IMR-90 (cell line): ENCODE data around the gene PCBP3. TPM values are rescaled to one million over a fixed set of nuclear protein-coding genes. Genes with fewer than 3 reads are reported as not detected.

Source experiments
- ATAC-seq: fragments of 200-7000 bp; cut with Tn5 transposase; 2 replicates; pipeline ENCODE4 v1.9.1; 2020; ENCODE audit warnings: low read depth, mild to moderate bottlenecking, moderate library complexity
- BruUV-seq: library from RNA; stranded (reverse); fragments of 400-500 nt; replicated peaks from 2 replicates; lab custom pipeline; 2021; lab: Mats Ljungman, UMichigan
- CTCF ChIA-PET: fragments of 300-600 bp; formaldehyde crosslinking; extraction: SDS; loops from one replicate; lab custom pipeline; 2021; ENCODE audit warnings: antibody characterized with exemption; lab: Yijun Ruan, JAX
- POLR2A ChIA-PET: fragments of 300-600 bp; sonication (Branson Sonifier 250); formaldehyde crosslinking; loops from one replicate; lab custom pipeline; 2022; ENCODE audit warnings: antibody characterized with exemption; ENCODE audit not compliant: unreplicated experiment; lab: Charles Lee
- DNase-seq: peaks from one replicate; pipeline ENCODE4 v3.0.0; 2013
- H2AFZ ChIP-seq: replicated peaks from 2 replicates; pipeline ENCODE3; 2013; ENCODE audit warnings: low read length, mild to moderate bottlenecking; ENCODE audit not compliant: poor library complexity
- H2AK5ac ChIP-seq: 2 replicates; pipeline ENCODE4 v1.6.1; 2013; ENCODE audit warnings: low read depth, low read length, inconsistent platforms
- H2AK9ac ChIP-seq: replicated peaks from 2 replicates; pipeline ENCODE3; 2013; ENCODE audit warnings: mild to moderate bottlenecking, low read depth, low read length, moderate library complexity; ENCODE audit not compliant: poor library complexity
- H2BK120ac ChIP-seq: 2 replicates; pipeline ENCODE4 v1.6.1; 2013; ENCODE audit warnings: low read depth, low read length, inconsistent platforms
- H2BK15ac ChIP-seq: 3 replicates; pipeline ENCODE4 v1.6.1; 2013; ENCODE audit warnings: low read depth, low read length, inconsistent platforms
- H2BK20ac ChIP-seq: 2 replicates; pipeline ENCODE4 v1.6.1; 2013; ENCODE audit warnings: low read depth, mild to moderate bottlenecking, inconsistent platforms, low read length, moderate library complexity
- H2BK5ac ChIP-seq: 2 replicates; pipeline ENCODE4 v1.6.1; 2013; ENCODE audit warnings: mild to moderate bottlenecking, low read depth, low read length, inconsistent platforms; ENCODE audit not compliant: poor library complexity, severe bottlenecking
- H3K14ac ChIP-seq: replicated peaks from 2 replicates; pipeline ENCODE4 v1.6.1; 2013; ENCODE audit warnings: low read depth, low read length, inconsistent platforms
- H3K18ac ChIP-seq: 2 replicates; pipeline ENCODE4 v1.6.1; 2013; ENCODE audit warnings: low read depth, low read length, control low read depth
- H3K23ac ChIP-seq: 2 replicates; pipeline ENCODE4 v1.6.1; 2013; ENCODE audit warnings: low read depth, low read length, inconsistent platforms
- H3K27ac ChIP-seq: 2 replicates; pipeline ENCODE4 v1.5.1; 2013; ENCODE audit warnings: mild to moderate bottlenecking, control low read depth, low read length; ENCODE audit not compliant: insufficient read depth
- H3K27me3 ChIP-seq: 2 replicates; pipeline ENCODE4 v1.6.1; 2013; ENCODE audit warnings: low read length; ENCODE audit not compliant: control insufficient read depth, insufficient read depth
- H3K36me3 ChIP-seq: 2 replicates; pipeline ENCODE4 v1.6.1; 2013; ENCODE audit warnings: low read length, mixed read lengths; ENCODE audit not compliant: control insufficient read depth, insufficient read depth
- H3K4ac ChIP-seq: 2 replicates; pipeline ENCODE4 v1.6.1; 2013; ENCODE audit warnings: low read depth, low read length, inconsistent platforms
- H3K4me1 ChIP-seq: 2 replicates; pipeline ENCODE4 v1.6.1; 2013; ENCODE audit warnings: low read length, mixed read lengths; ENCODE audit not compliant: control insufficient read depth, insufficient read depth
- H3K4me2 ChIP-seq: 2 replicates; pipeline ENCODE4 v1.6.1; 2013; ENCODE audit warnings: low read depth, mild to moderate bottlenecking, control low read depth, low read length, moderate library complexity
- H3K4me3 ChIP-seq: 2 replicates; pipeline ENCODE4 v1.5.1; 2013; ENCODE audit warnings: low read depth, mild to moderate bottlenecking, control low read depth, low read length, moderate library complexity; ENCODE audit not compliant: insufficient read depth
- H3K56ac ChIP-seq: 2 replicates; pipeline ENCODE4 v1.6.1; 2013; ENCODE audit warnings: low read length, inconsistent platforms; ENCODE audit not compliant: insufficient read depth; ENCODE audit errors: extremely low read depth
- H3K79me1 ChIP-seq, 2 experiments: 2 replicates each; pipeline ENCODE4 v1.6.1; 2013; ENCODE audit warnings: low read length in 2 of 2, inconsistent platforms in 1 of 2, low read depth in 1 of 2
- H3K9ac ChIP-seq: 2 replicates; pipeline ENCODE4 v1.6.1; 2013; ENCODE audit warnings: low read depth, low read length, control low read depth
- H3K9me1 ChIP-seq: 2 replicates; pipeline ENCODE4 v1.6.1; 2013; ENCODE audit warnings: low read length, inconsistent platforms; ENCODE audit not compliant: insufficient read depth
- H3K9me3 ChIP-seq: 2 replicates; pipeline ENCODE4 v1.6.1; 2013; ENCODE audit warnings: low read length; ENCODE audit not compliant: control insufficient read depth, insufficient read depth
- H4K20me1 ChIP-seq: 2 replicates; pipeline ENCODE4 v1.6.1; 2013; ENCODE audit warnings: low read length, inconsistent platforms; ENCODE audit not compliant: insufficient read depth
- H4K5ac ChIP-seq: 2 replicates; pipeline ENCODE4 v1.6.1; 2013; ENCODE audit warnings: mild to moderate bottlenecking, low read depth, low read length, control low read depth
- H4K8ac ChIP-seq, 2 experiments: 2 replicates each; pipeline ENCODE4 v1.6.1; 2013; ENCODE audit warnings: low read depth in 2 of 2, low read length in 2 of 2, control low read depth in 1 of 2, inconsistent platforms in 1 of 2
- H4K91ac ChIP-seq: 2 replicates; pipeline ENCODE4 v1.6.1; 2013; ENCODE audit warnings: low read depth, low read length, inconsistent platforms; ENCODE audit not compliant: insufficient read depth
- CEBPB ChIP-seq: IDR thresholded peaks from 2 replicates; pipeline ENCODE4 v1.6.1; 2012; ENCODE audit warnings: low read depth, low read length, improper control_type of control experiment
- FOS ChIP-seq: fragments of 150-350 bp; IDR thresholded peaks from 2 replicates; pipeline ENCODE4 v1.6.1; 2016; ENCODE audit warnings: low read depth, low read length
- MAFK ChIP-seq: IDR thresholded peaks from 2 replicates; pipeline ENCODE4 v1.6.1; 2012; ENCODE audit warnings: low read depth, low read length, improper control_type of control experiment
- MAZ ChIP-seq: IDR thresholded peaks from 2 replicates; pipeline ENCODE4 v1.6.1; 2012; ENCODE audit warnings: low read depth, mild to moderate bottlenecking, low read length, improper control_type of control experiment, moderate library complexity, borderline replicate concordance
- RAD21 ChIP-seq: IDR thresholded peaks from 2 replicates; pipeline ENCODE4 v1.6.1; 2012; ENCODE audit warnings: low read length, improper control_type of control experiment
- RCOR1 ChIP-seq: IDR thresholded peaks from 2 replicates; pipeline ENCODE4 v1.6.1; 2012; ENCODE audit warnings: mild to moderate bottlenecking, low read length, improper control_type of control experiment; ENCODE audit not compliant: insufficient replicate concordance
- SMC3 ChIP-seq: fragments of 150-350 bp; IDR thresholded peaks from 2 replicates; pipeline ENCODE4 v1.6.1; 2016; ENCODE audit warnings: low read depth, mild to moderate bottlenecking, antibody characterized with exemption, low read length, moderate library complexity
- WGBS, 2 experiments: methylation state at CpG; one replicate each; pipeline versions ENCODE4 v1.1.5 to v1.1.7; 2013; ENCODE audit warnings: missing lambda C conversion rate in 2 of 2; ENCODE audit not compliant: insufficient read length in 1 of 2; ENCODE audit errors: extremely low coverage in 2 of 2; 5-methylcytosine and 5-hydroxymethylcytosine counted together
- dilution Hi-C: fragments of 300-500 bp; cut with HindIII; formaldehyde crosslinking; loops from one replicate; pipeline ENCODE4 v1.14.3; 2018; ENCODE audit warnings: low sequenced_read_pairs; ENCODE audit not compliant: unreplicated experiment
- in situ Hi-C: fragments of 300-500 bp; cut with MboI; formaldehyde crosslinking; loops from 3 replicates; pipeline ENCODE4 v1.14.3; 2019; ENCODE audit warnings: low sequenced_read_pairs, inconsistent platforms, mixed read lengths
- intact Hi-C: fragments of 100-400 bp; cut with micrococcal nuclease; formaldehyde crosslinking; loops from 2 replicates; pipeline ENCODE4 v1.10.0; 2022
- polyA plus RNA-seq, 3 experiments: library from polyadenylated mRNA; depleted of rRNA; stranded (reverse); fragments of >200 nt; gene quantifications; 2 replicates each; pipeline ENCODE4 v1.2.3, GENCODE V29; 2012; ENCODE audit warnings: low replicate concordance in 1 of 3
- total RNA-seq: library from RNA; depleted of rRNA; stranded (reverse); fragments of >200 nt; gene quantifications from 2 replicates; pipeline ENCODE4 v1.2.3, GENCODE V29; 2012
- TF ChIP-seq, protein P1 (sequence below): fragments of 150-350 bp; IDR thresholded peaks from 2 replicates; pipeline ENCODE4 v1.6.1; 2016; ENCODE audit warnings: low read depth, mild to moderate bottlenecking, low read length, moderate library complexity, borderline replicate concordance
- TF ChIP-seq, protein P2 (sequence below): conservative IDR thresholded peaks from 2 replicates; pipeline ENCODE4 v1.5.1; 2012; ENCODE audit warnings: mild to moderate bottlenecking, low read depth, low read length, improper control_type of control experiment

Gene PCBP3
- total and polyA plus RNA-seq, 2 of the 4 experiments (the other 2 are of a cell fraction), result 2.9 to 3.9 TPM

DNA sequence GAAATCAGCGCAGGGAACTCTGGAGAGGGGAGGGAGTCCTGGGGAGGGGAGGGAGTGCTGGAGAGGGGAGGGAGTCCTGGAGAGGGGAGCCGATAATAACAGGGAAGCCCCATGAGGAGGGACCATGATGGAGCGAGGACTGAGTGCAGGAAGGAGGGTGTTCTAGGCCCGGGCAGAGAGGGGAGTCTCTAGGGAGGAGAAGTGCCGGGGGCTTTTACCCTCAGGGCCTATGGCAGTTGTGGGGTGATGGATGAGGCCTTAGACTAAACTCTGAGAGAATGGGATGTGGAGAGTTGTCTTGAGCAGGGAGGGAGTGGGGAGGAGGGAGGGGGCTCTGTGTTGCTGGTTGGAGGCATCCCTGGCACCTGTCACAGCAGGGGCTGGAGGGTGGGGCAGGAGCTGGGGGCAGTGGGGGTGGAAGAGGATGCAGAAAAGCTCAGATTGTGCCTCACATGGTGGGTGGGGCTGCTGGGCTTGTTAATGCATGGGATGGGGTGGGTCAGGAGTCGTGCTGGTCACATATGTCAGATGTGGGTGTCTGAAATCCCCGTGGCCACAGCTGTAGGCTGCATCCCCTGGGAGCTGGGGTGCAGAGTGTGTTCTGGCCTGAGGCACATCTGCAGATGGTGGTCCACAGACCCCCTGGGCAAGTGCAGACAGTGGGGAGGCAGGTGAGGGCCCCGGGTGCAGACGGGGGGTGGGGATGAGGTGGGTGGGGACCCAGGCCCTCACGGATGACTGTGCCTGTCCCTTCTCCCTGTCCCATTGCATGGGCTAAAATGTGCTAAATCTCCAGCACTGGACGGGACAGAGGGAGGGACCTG is 249.6 kb downstream of the PCBP3 start:
- Histone ChIP-seq H3K14ac (no peak overlapping the region), H3K56ac (no peak overlapping the region), H3K27me3 (peaks cover 21% of the 10 kb centered on the region; the same call in 1 of the 2 replicates), H3K9ac (no peak overlapping the region), H4K8ac (no peak overlapping the region), H3K9me3 (peaks cover 2% of the 10 kb centered on the region; the same call in 1 of the 2 replicates), H3K4me2 (no peak overlapping the region), H2BK120ac (no peak overlapping the region), H2BK15ac (no peak overlapping the region), H3K9me1 (peaks cover 4% of the 10 kb centered on the region; the same call in 1 of the 2 replicates), H3K79me1 (no peaks in the 10 kb centered on the region), H3K4me1 (peaks cover 9% of the 10 kb centered on the region; the same call in 1 of the 2 replicates), H3K27ac (no peak overlapping the region), H4K5ac (no peak overlapping the region), H4K91ac (no peak overlapping the region), H3K36me3 (no peaks in the 10 kb centered on the region), H2AK9ac (no peak overlapping the region), H4K20me1 (peaks cover 3% of the 10 kb centered on the region; the same call in 1 of the 2 replicates), H3K4ac (no peak overlapping the region), H2BK5ac (no peak overlapping the region), H2AFZ (no peak overlapping the region), H3K18ac (no peak overlapping the region), H2AK5ac (no peak overlapping the region), H3K23ac (no peak overlapping the region), H2BK20ac (no peak overlapping the region), H3K4me3 (no peak overlapping the region)
- TF ChIP-seq RAD21 (no peak), SMC3 (no peak), RCOR1 (no peak), MAZ (no peak), CEBPB (no peak), FOS (no peak), MAFK (no peak)
- TF ChIP-seq, protein P1, sequence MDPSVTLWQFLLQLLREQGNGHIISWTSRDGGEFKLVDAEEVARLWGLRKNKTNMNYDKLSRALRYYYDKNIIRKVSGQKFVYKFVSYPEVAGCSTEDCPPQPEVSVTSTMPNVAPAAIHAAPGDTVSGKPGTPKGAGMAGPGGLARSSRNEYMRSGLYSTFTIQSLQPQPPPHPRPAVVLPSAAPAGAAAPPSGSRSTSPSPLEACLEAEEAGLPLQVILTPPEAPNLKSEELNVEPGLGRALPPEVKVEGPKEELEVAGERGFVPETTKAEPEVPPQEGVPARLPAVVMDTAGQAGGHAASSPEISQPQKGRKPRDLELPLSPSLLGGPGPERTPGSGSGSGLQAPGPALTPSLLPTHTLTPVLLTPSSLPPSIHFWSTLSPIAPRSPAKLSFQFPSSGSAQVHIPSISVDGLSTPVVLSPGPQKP, result no peak
- TF ChIP-seq, protein P2, sequence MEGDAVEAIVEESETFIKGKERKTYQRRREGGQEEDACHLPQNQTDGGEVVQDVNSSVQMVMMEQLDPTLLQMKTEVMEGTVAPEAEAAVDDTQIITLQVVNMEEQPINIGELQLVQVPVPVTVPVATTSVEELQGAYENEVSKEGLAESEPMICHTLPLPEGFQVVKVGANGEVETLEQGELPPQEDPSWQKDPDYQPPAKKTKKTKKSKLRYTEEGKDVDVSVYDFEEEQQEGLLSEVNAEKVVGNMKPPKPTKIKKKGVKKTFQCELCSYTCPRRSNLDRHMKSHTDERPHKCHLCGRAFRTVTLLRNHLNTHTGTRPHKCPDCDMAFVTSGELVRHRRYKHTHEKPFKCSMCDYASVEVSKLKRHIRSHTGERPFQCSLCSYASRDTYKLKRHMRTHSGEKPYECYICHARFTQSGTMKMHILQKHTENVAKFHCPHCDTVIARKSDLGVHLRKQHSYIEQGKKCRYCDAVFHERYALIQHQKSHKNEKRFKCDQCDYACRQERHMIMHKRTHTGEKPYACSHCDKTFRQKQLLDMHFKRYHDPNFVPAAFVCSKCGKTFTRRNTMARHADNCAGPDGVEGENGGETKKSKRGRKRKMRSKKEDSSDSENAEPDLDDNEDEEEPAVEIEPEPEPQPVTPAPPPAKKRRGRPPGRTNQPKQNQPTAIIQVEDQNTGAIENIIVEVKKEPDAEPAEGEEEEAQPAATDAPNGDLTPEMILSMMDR, result no peak
- POLR2A ChIA-PET, result no interaction called here
- CTCF ChIA-PET, result no interaction called here
- BruUV-seq, result no TSS peak
- in situ Hi-C loops (no loop called here), intact Hi-C loops (no loop called here), dilution Hi-C loops (no loop called here)
- 72% methylated on average over 5 of the region's 11 CpGs; no CpG with 5 or more reads in 1 of the 2 experiments for WGBS, 2 experiments
- ATAC-seq (no peak), DNase-seq (no peak)
